ENCODE measurements around the gene SF3A1. TPM values are rescaled to one million over a fixed set of nuclear protein-coding genes. Genes with fewer than 3 reads are reported as not detected.
"Not testable (repeated sequence)": the region's sequence is repeated elsewhere in the genome, so short reads cannot be mapped to it uniquely, and the experiment has no call there.

Gene SF3A1
- 100 to 1,000 TPM; 112 to 116 TPM for total RNA-seq
- 10 to 100 TPM; 13.6 to 23.8 TPM for polyA plus RNA-seq
- long read RNA-seq, donor 1, full-length matches to known transcripts = 8 of 31 reads
- long read RNA-seq, donor 1, partial matches to known transcripts = 15 of 31 reads
- long read RNA-seq, donor 1, other reads (novel, unspliced or antisense) = 8 of 31 reads
- long read RNA-seq, donor 2, full-length matches to known transcripts = 5 of 22 reads
- long read RNA-seq, donor 2, partial matches to known transcripts = 12 of 22 reads
- long read RNA-seq, donor 2, other reads (novel, unspliced or antisense) = 5 of 22 reads

DNA sequence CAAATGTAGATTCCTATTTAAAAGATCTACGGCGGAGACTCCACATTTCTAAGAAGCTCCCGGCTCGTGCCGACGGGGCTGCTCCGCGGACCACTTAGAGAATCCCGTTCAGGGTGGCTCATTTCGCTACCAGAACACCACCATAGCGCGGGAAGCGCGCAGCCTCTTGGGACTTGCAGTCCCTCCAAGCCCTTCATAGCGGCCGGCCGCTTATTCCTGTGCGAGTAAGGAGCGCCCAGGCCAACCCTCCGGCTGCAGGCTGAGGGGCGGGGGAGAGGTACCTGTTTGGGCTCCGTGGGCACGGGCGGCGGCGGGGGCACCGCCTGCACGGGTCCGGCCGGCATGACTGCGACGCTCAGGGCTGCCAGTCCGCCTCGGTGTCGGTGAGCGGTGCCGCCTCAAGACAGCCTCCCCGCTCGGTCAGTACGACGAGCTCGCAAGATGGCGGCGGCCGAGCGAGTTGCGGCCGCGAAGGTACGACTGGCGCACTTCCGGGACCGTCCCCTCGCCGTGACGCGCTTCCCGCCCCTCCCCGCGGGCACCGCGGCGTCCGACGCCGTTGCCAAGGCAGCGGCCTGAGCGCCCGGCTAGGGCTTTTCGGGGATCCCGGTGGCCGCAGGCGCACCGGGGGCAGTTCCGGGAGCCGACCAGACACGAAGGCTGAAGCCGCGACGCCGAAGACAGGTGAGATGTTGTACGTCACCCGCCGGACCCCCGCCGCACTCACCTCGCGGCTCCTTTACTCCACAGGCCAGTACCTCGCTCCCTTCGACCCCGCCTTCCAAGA lies at the start of gene SF3A1, which contains the start of gene CCDC157:
Gene SF3A1 (minus strand): TSS at position 446 of the 787 bp plus-strand sequence. CDS start 102 bp downstream, at position 344.
Gene CCDC157 (plus strand): TSS at position 559 of the 787 bp plus-strand sequence. CDS start 8,994 bp downstream, outside the sequence.
- no peaks in the 10 kb centered on the region for H3K4me1 ChIP-seq (ENCODE audit: control insufficient read depth in 1 of 2, insufficient read depth in 2 of 2, low read length in 2 of 2)
- H3K27ac ChIP-seq (ENCODE audit: low read depth in 1 of 2, low read length in 2 of 2) = peak within 1 kb of the TSS in 1 of 2 donors; percentile 90
- ATAC-seq (ENCODE audit: low FRiP score) (peak; percentile 98), DNase-seq (peak; percentile 94 to 97)
- H3K9me3 ChIP-seq (ENCODE audit: control insufficient read depth, low read length) = no peaks in the 10 kb centered on the region
- 0 to 1% methylated on average over 75 to 91 of the region's 91 CpGs for WGBS, 2 donors
- no peaks in the 10 kb centered on the region for H3K27me3 ChIP-seq (ENCODE audit: control insufficient read depth in 1 of 2, insufficient read depth in 2 of 2, low read length in 1 of 2)
- peaks cover 4 to 6% of the 10 kb centered on the region in 2 donors for H3K36me3 ChIP-seq (ENCODE audit: control insufficient read depth in 1 of 2, insufficient read depth in 2 of 2, low read length in 1 of 2)
- intact Hi-C loops (cut with DNase I) = loop anchor here in 1 of 2 donors (2.0 kb wide), 3 partner anchors 30 to 68 kb away; partner anchors contain the start of genes CASTOR1, RNF215 and TBC1D10A
- H3K4me3 ChIP-seq (ENCODE audit: low read length in 2 of 2) = peak within 1 kb of the TSS; percentile 53 to 71

DNA sequence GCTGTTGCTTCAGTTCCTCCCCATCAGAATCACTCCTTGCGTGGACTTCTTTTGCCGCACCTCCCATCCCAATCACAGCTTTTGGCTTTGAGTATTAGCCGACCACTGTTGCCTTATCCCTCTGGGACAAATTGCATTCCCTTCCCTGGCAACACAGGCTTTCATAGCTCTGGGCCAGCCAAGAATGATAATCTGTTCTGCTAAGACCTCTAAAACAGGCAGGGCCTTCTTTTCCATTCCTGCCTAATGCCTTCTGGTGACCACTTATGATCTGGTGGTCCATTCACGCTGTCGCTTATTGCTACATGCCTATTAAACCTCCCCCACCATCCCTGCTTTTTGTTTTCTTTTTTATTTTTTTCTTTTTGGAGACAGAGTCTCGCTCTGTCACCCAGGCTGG lies 49.7 kb upstream of the SF3A1 start:
- Histone ChIP-seq H3K36me3 (ENCODE audit: control insufficient read depth in 1 of 2, insufficient read depth in 2 of 2, low read length in 1 of 2) (no peaks in the 10 kb centered on the region), H3K27ac (ENCODE audit: low read depth in 1 of 2, low read length in 2 of 2) (no peak overlapping the region), H3K9me3 (ENCODE audit: control insufficient read depth, low read length) (no peaks in the 10 kb centered on the region), H3K27me3 (ENCODE audit: control insufficient read depth in 1 of 2, insufficient read depth in 2 of 2, low read length in 1 of 2) (no peaks in the 10 kb centered on the region), H3K4me3 (ENCODE audit: low read length in 2 of 2) (no peak overlapping the region), H3K4me1 (ENCODE audit: control insufficient read depth in 1 of 2, insufficient read depth in 2 of 2, low read length in 2 of 2) (no peaks in the 10 kb centered on the region)
- DNase-seq (no peak), ATAC-seq (ENCODE audit: low FRiP score) (no peak)
- WGBS, 2 donors = 59 to 70% methylated on average over 6 of the region's 6 CpGs
- intact Hi-C loops (cut with DNase I) = no loop called here

GRCh38 chr22:30405731-30406130 lies 49.0 kb upstream of the SF3A1 start:
- no peaks in the 10 kb centered on the region for H3K27me3 ChIP-seq (ENCODE audit: control insufficient read depth in 1 of 2, insufficient read depth in 2 of 2, low read length in 1 of 2)
- H3K9me3 ChIP-seq (ENCODE audit: control insufficient read depth, low read length) = no peaks in the 10 kb centered on the region
- ATAC-seq (ENCODE audit: low FRiP score) = no peak
- no peak overlapping the region for H3K27ac ChIP-seq (ENCODE audit: low read depth in 1 of 2, low read length in 2 of 2)
- no peaks in the 10 kb centered on the region for H3K4me1 ChIP-seq (ENCODE audit: control insufficient read depth in 1 of 2, insufficient read depth in 2 of 2, low read length in 2 of 2)
- H3K36me3 ChIP-seq (ENCODE audit: control insufficient read depth in 1 of 2, insufficient read depth in 2 of 2, low read length in 1 of 2) = no peaks in the 10 kb centered on the region
- H3K4me3 ChIP-seq (ENCODE audit: low read length in 2 of 2) = no peak overlapping the region
- DNase-seq = no peak
- 62 to 79% methylated on average over 4 of the region's 4 CpGs for WGBS, 2 donors
- intact Hi-C loops (cut with DNase I) = no loop called here

DNA sequence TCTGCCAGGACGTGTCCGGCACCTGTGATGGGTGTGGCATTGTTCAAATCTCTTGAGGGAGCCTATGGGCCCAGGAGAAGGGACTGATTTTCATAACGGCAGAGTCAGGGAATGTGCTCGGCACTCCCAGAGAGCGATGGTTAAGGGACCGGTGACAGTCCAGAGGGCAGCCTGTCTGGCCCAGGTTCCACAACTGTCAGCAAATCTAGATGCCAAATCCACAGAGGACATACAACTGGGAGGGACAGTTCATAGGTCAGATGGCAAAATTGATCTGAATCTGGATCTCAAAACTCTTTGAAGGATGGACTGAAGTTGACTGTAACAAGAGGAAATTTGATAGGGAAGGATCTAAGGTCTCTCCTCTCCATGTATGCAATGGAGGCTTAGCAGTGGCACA lies 47.6 kb upstream of the SF3A1 start:
- no peaks in the 10 kb centered on the region for H3K27me3 ChIP-seq (ENCODE audit: control insufficient read depth in 1 of 2, insufficient read depth in 2 of 2, low read length in 1 of 2)
- no peaks in the 10 kb centered on the region for H3K4me1 ChIP-seq (ENCODE audit: control insufficient read depth in 1 of 2, insufficient read depth in 2 of 2, low read length in 2 of 2)
- 87 to 91% methylated on average over 6 of the region's 6 CpGs for WGBS, 2 donors
- no peak overlapping the region for H3K27ac ChIP-seq (ENCODE audit: low read depth in 1 of 2, low read length in 2 of 2)
- no peak overlapping the region for H3K4me3 ChIP-seq (ENCODE audit: low read length in 2 of 2)
- no peaks in the 10 kb centered on the region for H3K9me3 ChIP-seq (ENCODE audit: control insufficient read depth, low read length)
- no peak for DNase-seq
- no peak for ATAC-seq (ENCODE audit: low FRiP score)
- intact Hi-C loops (cut with DNase I) = no loop called here
- no peaks in the 10 kb centered on the region for H3K36me3 ChIP-seq (ENCODE audit: control insufficient read depth in 1 of 2, insufficient read depth in 2 of 2, low read length in 1 of 2)

DNA sequence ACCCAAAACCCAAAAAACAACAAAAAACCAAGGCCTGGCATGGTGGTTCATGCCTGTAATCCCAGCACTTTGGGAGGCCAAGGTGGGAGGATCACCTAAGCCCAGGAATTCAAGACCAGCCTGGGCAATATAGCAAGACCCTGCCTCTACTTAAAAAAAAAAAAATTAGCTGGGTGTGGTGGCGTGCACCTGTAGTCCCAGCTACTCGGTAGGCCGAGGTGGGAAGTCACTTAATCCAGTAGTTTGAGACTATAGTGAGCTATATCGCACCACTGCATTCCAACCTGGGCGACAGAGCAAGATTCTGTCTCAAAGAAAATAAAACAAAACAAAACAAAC lies 46.0 kb upstream of the SF3A1 start:
- H3K27me3 ChIP-seq (ENCODE audit: control insufficient read depth in 1 of 2, insufficient read depth in 2 of 2, low read length in 1 of 2); H3K36me3 ChIP-seq (ENCODE audit: control insufficient read depth in 1 of 2, insufficient read depth in 2 of 2, low read length in 1 of 2); H3K4me3 ChIP-seq (ENCODE audit: low read length in 2 of 2); H3K27ac ChIP-seq (ENCODE audit: low read depth in 1 of 2, low read length in 2 of 2); H3K4me1 ChIP-seq (ENCODE audit: control insufficient read depth in 1 of 2, insufficient read depth in 2 of 2, low read length in 2 of 2); ATAC-seq (ENCODE audit: low FRiP score); H3K9me3 ChIP-seq (ENCODE audit: control insufficient read depth, low read length); intact Hi-C loops (cut with DNase I): not testable (repeated sequence)
- peak in 1 of 2 donors; percentile 13 for DNase-seq
- WGBS, 2 donors = 96 to 97% methylated on average over 5 of the region's 5 CpGs

GRCh38 chr22:30402028-30402765 lies 45.5 kb upstream of the SF3A1 start:
- intact Hi-C loops (cut with DNase I) = no loop called here
- Histone ChIP-seq H3K27me3 (ENCODE audit: control insufficient read depth in 1 of 2, insufficient read depth in 2 of 2, low read length in 1 of 2) (no peaks in the 10 kb centered on the region), H3K36me3 (ENCODE audit: control insufficient read depth in 1 of 2, insufficient read depth in 2 of 2, low read length in 1 of 2) (no peaks in the 10 kb centered on the region), H3K9me3 (ENCODE audit: control insufficient read depth, low read length) (no peaks in the 10 kb centered on the region), H3K27ac (ENCODE audit: low read depth in 1 of 2, low read length in 2 of 2) (no peak overlapping the region), H3K4me1 (ENCODE audit: control insufficient read depth in 1 of 2, insufficient read depth in 2 of 2, low read length in 2 of 2) (peaks cover 0 to 2% of the 10 kb centered on the region in 2 donors), H3K4me3 (ENCODE audit: low read length in 2 of 2) (no peak overlapping the region)
- DNase-seq (no peak), ATAC-seq (ENCODE audit: low FRiP score) (no peak)
- 64% methylated on average over 5 of the region's 5 CpGs for WGBS, 2 donors

- intact Hi-C loops (cut with DNase I); H3K36me3 ChIP-seq (ENCODE audit: control insufficient read depth in 1 of 2, insufficient read depth in 2 of 2, low read length in 1 of 2); H3K27ac ChIP-seq (ENCODE audit: low read depth in 1 of 2, low read length in 2 of 2); ATAC-seq (ENCODE audit: low FRiP score); DNase-seq; H3K4me1 ChIP-seq (ENCODE audit: control insufficient read depth in 1 of 2, insufficient read depth in 2 of 2, low read length in 2 of 2); H3K4me3 ChIP-seq (ENCODE audit: low read length in 2 of 2); H3K9me3 ChIP-seq (ENCODE audit: control insufficient read depth, low read length); H3K27me3 ChIP-seq (ENCODE audit: control insufficient read depth in 1 of 2, insufficient read depth in 2 of 2, low read length in 1 of 2): not testable (repeated sequence)
- 97 to 100% methylated on average over 3 of the region's 3 CpGs for WGBS, 2 donors
These were observed 44.3 kb upstream of the SF3A1 start for GRCh38 chr22:30401024-30401423.

GRCh38 chr22:30400159-30400558 lies 43.5 kb upstream of the SF3A1 start:
- Histone ChIP-seq H3K9me3 (ENCODE audit: control insufficient read depth, low read length) (no peaks in the 10 kb centered on the region), H3K27me3 (ENCODE audit: control insufficient read depth in 1 of 2, insufficient read depth in 2 of 2, low read length in 1 of 2) (no peaks in the 10 kb centered on the region), H3K4me3 (ENCODE audit: low read length in 2 of 2) (no peak overlapping the region), H3K36me3 (ENCODE audit: control insufficient read depth in 1 of 2, insufficient read depth in 2 of 2, low read length in 1 of 2) (no peaks in the 10 kb centered on the region), H3K4me1 (ENCODE audit: control insufficient read depth in 1 of 2, insufficient read depth in 2 of 2, low read length in 2 of 2) (peaks cover 0 to 2% of the 10 kb centered on the region in 2 donors), H3K27ac (ENCODE audit: low read depth in 1 of 2, low read length in 2 of 2) (no peak overlapping the region)
- WGBS, 2 donors = 86 to 92% methylated on average over 1 of the region's 1 CpG
- DNase-seq (no peak), ATAC-seq (ENCODE audit: low FRiP score) (no peak)
- intact Hi-C loops (cut with DNase I) = no loop called here
